Heart left ventricle (tissue), 16 donors: ENCODE measurements around the gene DNAI2. TPM values are rescaled to one million over a fixed set of nuclear protein-coding genes. Genes with fewer than 3 reads are reported as not detected.
A peak's percentile ranks its signal among the peaks of the same experiment; 100 is the strongest.
"Not testable (repeated sequence)": the region's sequence is repeated elsewhere in the genome, so short reads cannot be mapped to it uniquely, and the experiment has no call there.

Experiments
- ATAC-seq, 4 donors: fragments of 200-7000 bp; cut with Tn5 transposase; one replicate each; pipeline ENCODE4 v1.9.1; 2020 to 2022; ENCODE audit warnings: moderate library complexity in 4 of 4, mild to moderate bottlenecking in 3 of 4, moderate number of reproducible peaks in 1 of 4
- DNase-seq, 5 donors: peaks; one replicate each; pipeline ENCODE4 v3.0.0-alpha.2; 2020
- H3K27ac ChIP-seq, 12 donors: fragments of 200-600 bp; sonication (generic) in 4 of 12; one replicate each; pipeline versions ENCODE4 v1.5.0 to v1.8.0; 2016 to 2022; ENCODE audit warnings: mild to moderate bottlenecking in 2 of 12
- H3K27me3 ChIP-seq, 9 donors: fragments of 200-600 bp; sonication (generic) in 2 of 9; one replicate each; pipeline versions ENCODE4 v1.5.1 to v1.8.0; 2016 to 2022; ENCODE audit warnings: mild to moderate bottlenecking in 3 of 9
- H3K36me3 ChIP-seq, 9 donors: fragments of 200-600 bp; sonication (generic) in 2 of 9; one replicate each; pipeline versions ENCODE4 v1.5.0 to v1.8.0; 2018 to 2022; ENCODE audit warnings: mild to moderate bottlenecking in 2 of 9
- H3K4me1 ChIP-seq, 12 donors: fragments of 200-600 bp; sonication (generic) in 4 of 12; one replicate each; pipeline versions ENCODE4 v1.5.0 to v1.8.0; 2016 to 2022; ENCODE audit warnings: mild to moderate bottlenecking in 3 of 12
- H3K4me3 ChIP-seq, 12 donors: fragments of 200-600 bp; sonication (generic) in 4 of 12; one replicate each; pipeline versions ENCODE4 v1.5.0 to v1.8.0; 2017 to 2022; ENCODE audit warnings: mild to moderate bottlenecking in 9 of 12, moderate library complexity in 4 of 12
- H3K9me3 ChIP-seq, 12 donors: fragments of 200-600 bp; sonication (generic) in 4 of 12; one replicate each; pipeline versions ENCODE4 v1.5.0 to v1.8.0; 2016 to 2022; ENCODE audit warnings: mild to moderate bottlenecking in 1 of 12
- CTCF ChIP-seq, 12 donors: fragments of 200-600 bp; sonication (generic) in 4 of 12; IDR thresholded peaks; one replicate each; pipeline versions ENCODE4 v1.5.0 to v1.8.0; 2018 to 2022; ENCODE audit warnings: antibody characterized with exemption in 12 of 12, mild to moderate bottlenecking in 5 of 12
- POLR2A ChIP-seq, 2 donors: fragments of 450-650 bp; IDR thresholded peaks; one replicate each; pipeline ENCODE4 v1.6.1; 2017; ENCODE audit warnings: antibody characterized with exemption in 2 of 2, mild to moderate bottlenecking in 2 of 2, moderate library complexity in 2 of 2
- WGBS, 4 donors: extraction: QIAGEN DNeasy Blood & Tissue Kit in 2 of 4; methylation state at CpG; one replicate each; pipeline versions ENCODE4 v1.1.5 to v1.1.7; 2013 to 2018; 5-methylcytosine and 5-hydroxymethylcytosine counted together
- intact Hi-C, 10 donors: fragments of 100-400 bp; cut with DNase I; formaldehyde crosslinking; loops; one replicate each; pipeline versions ENCODE4 v1.11.1 to v1.14.2; 2022
- polyA plus RNA-seq, 2 donors: library from polyadenylated mRNA; stranded (reverse); fragments of 200-250 nt; gene quantifications; one replicate each; pipeline ENCODE4 v1.2.3, GENCODE V29; 2013
- total RNA-seq, 9 donors: library from RNA; depleted of rRNA in 2 of 9; stranded (reverse); fragments of >200 nt in 2 of 9; fragmentation: NEBNext Ultra II Directional in 3 of 9; extraction: Animal tissue kit (Norgen Biotek cat#: 25700) in 3 of 9; gene quantifications; one replicate each; pipeline versions ENCODE4 v1.1.0 to v1.2.4, GENCODE V29; 2016 to 2023
- donor health status: ischemic (EF 13 %, LVEDD 7.1; RV severe dilation, severe dysfunction).
- donor health status: healthy with polysubstance abuse.
- donor health status: DM: no; HTN: yes; CAD: no.
- donor health status: DM: no; HTN: no; CAD: no.
- donor health status: ischemic (EF 25% LVEDD 6.9; RV normal size, moderate dysfunction).
- donor health status: ischemic (EF 25% LVEDD 5.7; RV mildly dilated, moderate dysfunction).
- donor health status: healthy.
- donor health status: DM: yes; HTN: yes; CAD: no.
- donor health status: ischemic (EF 35%, LVEDD 5.7; RV mildly dilated, moderate dysfunction).
- donor health status: nonischemic (EF 11% LVEDD 7.7; RV severe dilation, severe dysfunction).
- donor health status: DM: yes; HTN: yes; CAD: no.
- donor health status: PGD.
- donor health status: ischemic (EF 29% LVEDD 5.4; RV normal size, mild dysfunction).
- donor health status: nonischemic (EF 23%, LVEDD 6.1; RV moderate dilation, normal function).

DNAI2 gene
- total and polyA plus RNA-seq, 11 donors: not detected

GRCh38 chr17:74280093-74280513 is 6.1 kb downstream of the DNAI2 start:
- intact Hi-C loops: no loop called here
- 59 to 83% (median 73%) methylated on average over 8 to 9 of the region's 9 CpGs for WGBS, 4 donors
- Histone ChIP-seq H3K27me3 (peaks cover 0 to under 1% (median 0%) of the 10 kb centered on the region in 9 donors), H3K27ac (peak overlapping the region in 1 of 12 donors; percentile 72), H3K4me3 (no peak overlapping the region), H3K9me3 (no peaks in the 10 kb centered on the region), H3K4me1 (peaks cover 0 to 36% (median 9%) of the 10 kb centered on the region in 12 donors), H3K36me3 (no peaks in the 10 kb centered on the region)
- DNase-seq (peak in 2 of 5 donors; percentile 51 to 65), ATAC-seq (peak in 2 of 4 donors; percentile 7 to 37)
- TF ChIP-seq CTCF (IDR thresholded peaks at IDR 0.05) (no peak), POLR2A (IDR thresholded peaks at IDR 0.05) (no peak)

DNA sequence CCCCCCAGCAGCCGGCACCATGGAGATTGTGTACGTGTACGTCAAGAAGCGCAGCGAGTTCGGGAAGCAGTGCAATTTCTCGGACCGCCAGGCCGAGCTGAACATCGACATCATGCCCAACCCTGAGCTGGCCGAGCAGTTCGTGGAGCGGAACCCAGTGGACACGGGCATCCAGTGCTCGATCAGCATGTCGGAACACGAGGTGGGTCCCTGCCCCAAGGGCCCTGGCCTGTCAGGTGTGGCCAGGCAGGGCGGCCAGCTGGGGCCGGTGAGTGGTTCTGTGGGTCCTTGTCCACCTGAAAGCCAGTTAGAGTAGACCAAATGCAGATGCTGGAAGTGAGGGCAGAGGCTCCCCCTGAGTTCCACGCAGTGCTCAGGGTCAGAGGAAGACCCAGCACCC is 7.8 kb downstream of the DNAI2 start:
- no peaks in the 10 kb centered on the region for H3K9me3 ChIP-seq
- H3K36me3 ChIP-seq: no peaks in the 10 kb centered on the region
- H3K4me3 ChIP-seq: no peak overlapping the region
- WGBS, 4 donors: 93 to 95% (median 94%) methylated on average over 20 of the region's 20 CpGs
- peaks cover 0 to 33% (median 2%) of the 10 kb centered on the region in 12 donors for H3K4me1 ChIP-seq
- TF ChIP-seq POLR2A (IDR thresholded peaks at IDR 0.05) (no peak), CTCF (IDR thresholded peaks at IDR 0.05) (no peak)
- H3K27ac ChIP-seq: no peak overlapping the region
- intact Hi-C loops: no loop called here
- DNase-seq (no peak), ATAC-seq (no peak)
- H3K27me3 ChIP-seq: no peaks in the 10 kb centered on the region

GRCh38 chr17:74282274-74282586 is 8.2 kb downstream of the DNAI2 start:
- ATAC-seq, DNase-seq, intact Hi-C loops, H3K36me3 ChIP-seq, H3K4me3 ChIP-seq, H3K27me3 ChIP-seq, H3K9me3 ChIP-seq: not testable (repeated sequence)
- H3K27ac ChIP-seq: peak overlapping the region in 1 of 12 donors; percentile 70
- H3K4me1 ChIP-seq: peaks cover 0 to 33% (median 0%) of the 10 kb centered on the region in 12 donors
- WGBS, 4 donors: 89 to 95% (median 93%) methylated on average over 4 of the region's 4 CpGs

DNA sequence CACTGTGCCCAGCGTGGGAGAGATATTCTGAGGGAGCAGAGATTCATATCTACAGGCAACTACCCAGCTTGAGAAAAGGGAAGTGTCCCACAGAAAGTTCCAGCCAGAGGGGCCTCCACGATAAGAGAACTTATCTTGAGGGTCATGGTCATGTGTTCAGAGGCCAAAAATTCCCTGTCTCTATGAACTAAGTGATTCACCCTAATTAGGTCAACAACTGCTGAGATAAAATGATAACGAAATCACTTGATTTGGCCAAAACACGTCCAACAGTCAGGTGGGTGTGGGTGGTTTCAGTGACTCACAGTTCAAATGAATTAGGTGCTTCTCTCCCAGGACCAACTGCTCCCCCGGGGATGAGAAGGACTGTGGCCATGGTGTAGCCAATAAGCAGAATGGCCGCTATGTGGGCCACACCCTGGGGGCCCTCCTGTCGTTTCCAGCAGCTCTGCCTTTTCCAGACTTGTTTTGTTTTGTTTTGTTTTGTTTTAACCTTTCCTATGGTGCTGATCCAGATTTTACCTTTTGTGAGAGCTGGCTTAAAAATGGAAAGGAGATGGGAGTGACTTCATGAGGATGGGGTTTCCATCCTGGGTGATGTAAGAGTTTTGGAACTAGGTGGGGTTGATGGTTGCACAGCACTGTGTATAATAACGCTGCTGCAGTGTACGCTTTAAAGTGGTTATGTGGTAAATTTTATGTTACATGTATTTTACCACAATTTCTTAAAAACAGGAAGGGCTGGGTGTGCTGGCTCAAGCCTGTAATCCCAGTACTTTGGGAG is 8.7 kb downstream of the DNAI2 start:
- Histone ChIP-seq H3K4me1 (peaks cover 0 to 33% (median 0%) of the 10 kb centered on the region in 12 donors), H3K27ac (peak overlapping the region in 1 of 12 donors; percentile 70), H3K9me3 (no peaks in the 10 kb centered on the region), H3K27me3 (no peaks in the 10 kb centered on the region), H3K4me3 (no peak overlapping the region), H3K36me3 (no peaks in the 10 kb centered on the region)
- WGBS, 4 donors: 67 to 76% (median 71%) methylated on average over 9 of the region's 9 CpGs
- intact Hi-C loops: no loop called here
- DNase-seq (no peak), ATAC-seq (no peak)
- TF ChIP-seq CTCF (IDR thresholded peaks at IDR 0.05): no peak
- TF ChIP-seq POLR2A (IDR thresholded peaks at IDR 0.05): no peak

DNA sequence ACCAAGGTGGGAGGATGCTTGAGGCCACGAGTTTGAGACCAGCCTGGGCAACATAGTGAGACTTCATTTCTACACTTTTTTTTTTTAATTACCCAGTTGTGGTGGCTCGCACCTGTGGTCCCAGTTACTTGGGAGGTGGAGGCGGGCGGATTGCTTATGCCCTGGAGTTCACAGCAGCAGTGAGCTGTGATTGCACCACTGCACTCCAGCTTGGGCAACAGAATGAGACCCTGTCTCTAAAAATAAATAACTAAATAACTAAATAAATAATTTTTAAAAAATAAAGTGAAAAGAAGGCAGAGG is 9.3 kb downstream of the DNAI2 start:
- no peak for DNase-seq
- H3K27me3 ChIP-seq: no peaks in the 10 kb centered on the region
- no peak for TF ChIP-seq CTCF (IDR thresholded peaks at IDR 0.05)
- no peak for TF ChIP-seq POLR2A (IDR thresholded peaks at IDR 0.05)
- H3K9me3 ChIP-seq: no peaks in the 10 kb centered on the region
- H3K36me3 ChIP-seq: no peaks in the 10 kb centered on the region
- 88 to 93% (median 91%) methylated on average over 4 of the region's 4 CpGs for WGBS, 4 donors
- intact Hi-C loops: no loop called here
- ATAC-seq: no peak
- no peak overlapping the region for H3K27ac ChIP-seq
- H3K4me1 ChIP-seq: peaks cover 0 to 33% (median 0%) of the 10 kb centered on the region in 12 donors
- H3K4me3 ChIP-seq: no peak overlapping the region
